Measurements from ENCODE around the gene NFU1.
"Not testable (repeated sequence)": the region's sequence is repeated elsewhere in the genome, so short reads cannot be mapped to it uniquely, and the experiment has no call there.

The NFU1 gene

GRCh38 chr2:69462780-69463179 is 25.5 kb upstream of the NFU1 start:
- FAIRE-seq (no peak), DNase-seq (ENCODE audit: insufficient read length, low spot score) (no peak)
- no peak for TF ChIP-seq POLR2A (IDR thresholded peaks at IDR 0.05; ENCODE audit: low read depth, low read length)

GRCh38 chr2:69461404-69461803 is 24.2 kb upstream of the NFU1 start:
- TF ChIP-seq POLR2A (IDR thresholded peaks at IDR 0.05; ENCODE audit: low read depth, low read length): no peak
- DNase-seq (ENCODE audit: insufficient read length, low spot score): no peak
- FAIRE-seq: no peak

GRCh38 chr2:69459936-69460335 is 22.7 kb upstream of the NFU1 start:
- DNase-seq (ENCODE audit: insufficient read length, low spot score) (no peak), FAIRE-seq (no peak)
- no peak for TF ChIP-seq POLR2A (IDR thresholded peaks at IDR 0.05; ENCODE audit: low read depth, low read length)

- no peak for FAIRE-seq
- no peak for DNase-seq (ENCODE audit: insufficient read length, low spot score)
- TF ChIP-seq POLR2A (IDR thresholded peaks at IDR 0.05; ENCODE audit: low read depth, low read length): no peak
Observed at GRCh38 chr2:69456950-69457445, 19.8 kb upstream of the NFU1 start.

- no peak for TF ChIP-seq POLR2A (IDR thresholded peaks at IDR 0.05; ENCODE audit: low read depth, low read length)
- DNase-seq (ENCODE audit: insufficient read length, low spot score): no peak
- no peak for FAIRE-seq
Observed at GRCh38 chr2:69456154-69456553, 18.9 kb upstream of the NFU1 start.

GRCh38 chr2:69454976-69455375 is 17.7 kb upstream of the NFU1 start:
- FAIRE-seq (no peak), DNase-seq (ENCODE audit: insufficient read length, low spot score) (no peak)
- TF ChIP-seq POLR2A (IDR thresholded peaks at IDR 0.05; ENCODE audit: low read depth, low read length): no peak

- no peak for TF ChIP-seq POLR2A (IDR thresholded peaks at IDR 0.05; ENCODE audit: low read depth, low read length)
- no peak for DNase-seq (ENCODE audit: insufficient read length, low spot score)
- no peak for FAIRE-seq
Observed at GRCh38 chr2:69453475-69454129, 16.4 kb upstream of the NFU1 start.

- no peak for FAIRE-seq
- TF ChIP-seq POLR2A (IDR thresholded peaks at IDR 0.05; ENCODE audit: low read depth, low read length): no peak
- DNase-seq (ENCODE audit: insufficient read length, low spot score): no peak
Observed at GRCh38 chr2:69452687-69453086, 15.5 kb upstream of the NFU1 start.

- DNase-seq (ENCODE audit: insufficient read length, low spot score) (no peak), FAIRE-seq (no peak)
- no peak for TF ChIP-seq POLR2A (IDR thresholded peaks at IDR 0.05; ENCODE audit: low read depth, low read length)
Observed at GRCh38 chr2:69450735-69451416, 13.6 kb upstream of the NFU1 start.

- FAIRE-seq: no peak
- no peak for TF ChIP-seq POLR2A (IDR thresholded peaks at IDR 0.05; ENCODE audit: low read depth, low read length)
- no peak for DNase-seq (ENCODE audit: insufficient read length, low spot score)
Observed at GRCh38 chr2:69449906-69450305, 12.7 kb upstream of the NFU1 start.

- not testable (repeated sequence) for DNase-seq (ENCODE audit: insufficient read length, low spot score); FAIRE-seq
Observed at GRCh38 chr2:69443673-69444072, 6.4 kb upstream of the NFU1 start.

- not testable (repeated sequence) for FAIRE-seq; DNase-seq (ENCODE audit: insufficient read length, low spot score)
Observed at GRCh38 chr2:69439499-69439898, 2.3 kb upstream of the NFU1 start.

- DNase-seq (ENCODE audit: insufficient read length, low spot score) (no peak), FAIRE-seq (no peak)
- no peak for TF ChIP-seq POLR2A (IDR thresholded peaks at IDR 0.05; ENCODE audit: low read depth, low read length)
Observed at GRCh38 chr2:69438580-69438979, 1.3 kb upstream of the NFU1 start.

GRCh38 chr2:69437751-69438154 is 518 bp upstream of the NFU1 start:
- DNase-seq (ENCODE audit: insufficient read length, low spot score) (peak; percentile 12), FAIRE-seq (no peak)
- TF ChIP-seq POLR2A (IDR thresholded peaks at IDR 0.05; ENCODE audit: low read depth, low read length): no peak

- DNase-seq (ENCODE audit: insufficient read length, low spot score) (no peak), FAIRE-seq (no peak)
- no peak for TF ChIP-seq POLR2A (IDR thresholded peaks at IDR 0.05; ENCODE audit: low read depth, low read length)
Observed at GRCh38 chr2:69436596-69436937, 668 bp downstream of the NFU1 start.

Measured in H54 (cell line).